Endothelial cell of umbilical vein (primary cell): ENCODE data around the gene GFOD1.

Experiments
- EZH2 ChIP-seq: IDR thresholded peaks from 2 replicates; pipeline ENCODE4 v1.6.1; 2012; ENCODE audit warnings: borderline replicate concordance, low read depth, mild to moderate bottlenecking, moderate library complexity, low read length, inconsistent platforms; ENCODE audit not compliant: severe bottlenecking
- POLR2A ChIP-seq: IDR thresholded peaks from 2 replicates; pipeline ENCODE4 v1.6.1; 2012; ENCODE audit warnings: low read depth, mild to moderate bottlenecking, control low read depth, low read length
- POLR2AphosphoS5 ChIP-seq: IDR thresholded peaks from 2 replicates; pipeline ENCODE4 v1.6.1; 2012; ENCODE audit warnings: low read depth, mild to moderate bottlenecking, control low read depth, low read length, moderate library complexity; ENCODE audit not compliant: insufficient read depth
- TF ChIP-seq, protein P1 (sequence below), 2 donors: IDR thresholded peaks; 1 replicate in 1 of 2; 2 replicates in 1 of 2; pipeline ENCODE4 v1.5.1; 2011; ENCODE audit warnings: low read length in 2 of 2, mild to moderate bottlenecking in 2 of 2, moderate library complexity in 2 of 2, control low read depth in 1 of 2, inconsistent platforms in 1 of 2, low read depth in 1 of 2; ENCODE audit not compliant: insufficient read depth in 1 of 2; ENCODE audit errors: extremely low read depth in 1 of 2

DNA sequence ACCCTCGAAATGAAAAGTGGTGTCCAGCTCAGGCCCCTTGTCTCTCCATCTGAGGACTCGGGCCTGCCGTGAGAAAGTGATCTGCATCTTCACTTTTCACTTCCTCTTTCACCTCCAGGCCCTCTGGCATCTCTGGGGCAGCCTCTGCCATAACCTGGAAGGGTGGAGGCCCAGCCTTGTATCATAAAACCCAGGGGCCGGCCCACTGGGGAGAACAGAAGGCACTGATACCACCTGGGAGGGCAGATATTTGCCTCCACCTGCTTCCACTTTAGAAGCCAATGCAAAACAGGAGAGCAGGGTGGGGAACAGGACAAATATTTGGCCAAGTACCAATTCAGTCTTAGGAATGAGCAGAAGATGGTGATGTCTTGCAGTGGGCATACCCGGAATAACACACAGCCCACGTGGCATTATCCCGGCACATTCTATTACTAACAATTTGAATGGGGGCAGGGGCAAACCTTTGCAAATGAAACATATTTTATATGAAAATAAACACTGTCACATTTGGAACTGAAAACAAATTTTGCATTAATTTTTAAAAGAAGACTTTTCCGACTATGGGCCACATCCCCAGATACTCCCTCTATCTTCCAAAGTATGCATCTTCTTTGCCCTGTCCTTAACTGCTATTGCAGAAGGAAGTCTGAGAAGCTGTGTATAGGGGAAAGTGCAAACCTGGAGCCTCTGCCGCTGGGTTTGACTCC, 89.9 kb downstream of the GFOD1 start:
- TF ChIP-seq, protein P1, sequence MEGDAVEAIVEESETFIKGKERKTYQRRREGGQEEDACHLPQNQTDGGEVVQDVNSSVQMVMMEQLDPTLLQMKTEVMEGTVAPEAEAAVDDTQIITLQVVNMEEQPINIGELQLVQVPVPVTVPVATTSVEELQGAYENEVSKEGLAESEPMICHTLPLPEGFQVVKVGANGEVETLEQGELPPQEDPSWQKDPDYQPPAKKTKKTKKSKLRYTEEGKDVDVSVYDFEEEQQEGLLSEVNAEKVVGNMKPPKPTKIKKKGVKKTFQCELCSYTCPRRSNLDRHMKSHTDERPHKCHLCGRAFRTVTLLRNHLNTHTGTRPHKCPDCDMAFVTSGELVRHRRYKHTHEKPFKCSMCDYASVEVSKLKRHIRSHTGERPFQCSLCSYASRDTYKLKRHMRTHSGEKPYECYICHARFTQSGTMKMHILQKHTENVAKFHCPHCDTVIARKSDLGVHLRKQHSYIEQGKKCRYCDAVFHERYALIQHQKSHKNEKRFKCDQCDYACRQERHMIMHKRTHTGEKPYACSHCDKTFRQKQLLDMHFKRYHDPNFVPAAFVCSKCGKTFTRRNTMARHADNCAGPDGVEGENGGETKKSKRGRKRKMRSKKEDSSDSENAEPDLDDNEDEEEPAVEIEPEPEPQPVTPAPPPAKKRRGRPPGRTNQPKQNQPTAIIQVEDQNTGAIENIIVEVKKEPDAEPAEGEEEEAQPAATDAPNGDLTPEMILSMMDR (IDR thresholded peaks at IDR 0.05; ENCODE audit: extremely low read depth in 1 of 2, insufficient read depth in 1 of 2, low read depth in 1 of 2, low read length in 2 of 2): no peak
- no peak for TF ChIP-seq POLR2AphosphoS5
- TF ChIP-seq POLR2A: no peak
- TF ChIP-seq EZH2: no peak
